ENCODE measurements around the gene SLPI.

The SLPI gene

GRCh38 chr20:45275338-45275737 lies 21.0 kb upstream of the SLPI start:
- no peak for DNase-seq (ENCODE audit: low read depth)
- no peak overlapping the region for H3K4me3 ChIP-seq (ENCODE audit: low read depth, low read length)
- TF ChIP-seq, protein P1, sequence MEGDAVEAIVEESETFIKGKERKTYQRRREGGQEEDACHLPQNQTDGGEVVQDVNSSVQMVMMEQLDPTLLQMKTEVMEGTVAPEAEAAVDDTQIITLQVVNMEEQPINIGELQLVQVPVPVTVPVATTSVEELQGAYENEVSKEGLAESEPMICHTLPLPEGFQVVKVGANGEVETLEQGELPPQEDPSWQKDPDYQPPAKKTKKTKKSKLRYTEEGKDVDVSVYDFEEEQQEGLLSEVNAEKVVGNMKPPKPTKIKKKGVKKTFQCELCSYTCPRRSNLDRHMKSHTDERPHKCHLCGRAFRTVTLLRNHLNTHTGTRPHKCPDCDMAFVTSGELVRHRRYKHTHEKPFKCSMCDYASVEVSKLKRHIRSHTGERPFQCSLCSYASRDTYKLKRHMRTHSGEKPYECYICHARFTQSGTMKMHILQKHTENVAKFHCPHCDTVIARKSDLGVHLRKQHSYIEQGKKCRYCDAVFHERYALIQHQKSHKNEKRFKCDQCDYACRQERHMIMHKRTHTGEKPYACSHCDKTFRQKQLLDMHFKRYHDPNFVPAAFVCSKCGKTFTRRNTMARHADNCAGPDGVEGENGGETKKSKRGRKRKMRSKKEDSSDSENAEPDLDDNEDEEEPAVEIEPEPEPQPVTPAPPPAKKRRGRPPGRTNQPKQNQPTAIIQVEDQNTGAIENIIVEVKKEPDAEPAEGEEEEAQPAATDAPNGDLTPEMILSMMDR (IDR thresholded peaks at IDR 0.05; ENCODE audit: insufficient read depth, low read depth, low read length, missing control alignments), result no peak

DNA sequence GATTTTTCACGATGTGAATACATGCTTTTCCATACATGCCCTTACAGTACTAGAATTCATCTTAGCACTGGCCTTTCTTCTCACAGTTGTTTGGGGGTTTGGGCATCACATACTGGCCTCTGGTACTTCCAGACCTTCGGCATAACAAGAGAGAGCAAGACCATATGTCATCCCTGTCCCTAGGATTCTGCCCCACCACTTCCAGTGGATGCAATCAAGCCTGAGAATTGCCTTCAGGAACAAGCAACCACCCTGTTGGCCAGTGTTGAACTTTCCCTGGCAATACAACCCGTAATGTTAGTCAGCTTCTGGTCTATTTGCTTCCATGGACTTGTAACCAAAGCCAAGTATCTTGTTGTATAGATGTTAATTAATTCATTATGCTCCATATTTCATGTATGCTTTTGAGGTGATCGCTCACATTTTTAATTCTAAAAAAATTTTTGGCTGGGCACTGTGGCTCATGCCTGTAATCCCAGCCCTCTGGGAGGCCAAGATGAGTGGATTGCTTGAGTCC lies 15.4 kb upstream of the SLPI start:
- DNase-seq (ENCODE audit: low read depth), result no peak
- H3K4me3 ChIP-seq (ENCODE audit: low read depth, low read length), result no peak overlapping the region
- TF ChIP-seq, protein P1 (IDR thresholded peaks at IDR 0.05; ENCODE audit: insufficient read depth, low read depth, low read length, missing control alignments), result no peak

DNA sequence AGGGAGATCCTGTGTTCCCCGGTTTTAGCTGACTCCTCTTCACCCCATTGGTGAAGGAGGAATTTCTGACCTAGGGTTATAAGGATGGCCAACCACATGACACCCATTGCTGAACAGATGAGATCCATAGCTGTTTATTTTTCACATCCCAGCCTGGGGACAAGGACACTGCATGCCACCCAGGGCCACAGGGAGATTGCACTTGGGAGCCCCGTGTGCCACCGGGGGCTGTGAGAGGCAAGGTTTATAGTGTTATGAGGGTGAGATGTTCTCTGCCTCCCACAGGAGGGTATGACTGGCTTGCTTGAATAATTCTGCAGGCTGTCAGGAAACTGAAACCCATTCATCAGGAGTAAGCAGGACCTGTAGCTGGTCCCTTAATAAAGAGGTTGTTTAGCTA lies 14.7 kb upstream of the SLPI start:
- no peak for DNase-seq (ENCODE audit: low read depth)
- H3K4me3 ChIP-seq (ENCODE audit: low read depth, low read length), result no peak overlapping the region
- TF ChIP-seq, protein P1 (IDR thresholded peaks at IDR 0.05; ENCODE audit: insufficient read depth, low read depth, low read length, missing control alignments), result no peak

- no peak for DNase-seq (ENCODE audit: low read depth)
- TF ChIP-seq, protein P1 (IDR thresholded peaks at IDR 0.05; ENCODE audit: insufficient read depth, low read depth, low read length, missing control alignments), result no peak
- H3K4me3 ChIP-seq (ENCODE audit: low read depth, low read length), result no peak overlapping the region
Measured at GRCh38 chr20:45268531-45268930, 14.2 kb upstream of the SLPI start.

DNA sequence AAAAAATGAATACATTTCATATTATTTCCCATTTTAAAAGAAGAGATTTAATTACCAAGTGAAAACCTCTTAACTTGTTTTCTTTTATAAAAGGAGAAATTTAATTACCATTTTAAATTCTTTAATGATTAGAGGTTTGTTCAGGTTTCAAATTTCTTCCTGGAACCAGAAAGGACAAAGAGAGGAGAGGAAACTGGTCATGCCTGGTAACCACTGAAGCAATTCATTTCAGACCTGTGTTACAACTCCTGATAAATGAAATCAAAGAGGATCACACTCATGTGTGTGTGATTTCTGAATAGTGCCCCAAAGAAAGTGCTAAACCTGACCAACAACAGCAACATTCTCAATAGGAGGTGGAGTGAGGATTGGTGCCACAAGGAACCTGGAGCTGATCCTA lies 12.6 kb upstream of the SLPI start:
- TF ChIP-seq, protein P1 (IDR thresholded peaks at IDR 0.05; ENCODE audit: insufficient read depth, low read depth, low read length, missing control alignments), result no peak

GRCh38 chr20:45263556-45264266 lies 9.3 kb upstream of the SLPI start:
- TF ChIP-seq, protein P1 (IDR thresholded peaks at IDR 0.05; ENCODE audit: insufficient read depth, low read depth, low read length, missing control alignments), result no peak
- DNase-seq (ENCODE audit: low read depth), result no peak

More for the DNA sequence above, 12.6 kb upstream of the SLPI start:
- DNase-seq (ENCODE audit: low read depth), result no peak
- H3K4me3 ChIP-seq (ENCODE audit: low read depth, low read length), result no peak overlapping the region

DNA sequence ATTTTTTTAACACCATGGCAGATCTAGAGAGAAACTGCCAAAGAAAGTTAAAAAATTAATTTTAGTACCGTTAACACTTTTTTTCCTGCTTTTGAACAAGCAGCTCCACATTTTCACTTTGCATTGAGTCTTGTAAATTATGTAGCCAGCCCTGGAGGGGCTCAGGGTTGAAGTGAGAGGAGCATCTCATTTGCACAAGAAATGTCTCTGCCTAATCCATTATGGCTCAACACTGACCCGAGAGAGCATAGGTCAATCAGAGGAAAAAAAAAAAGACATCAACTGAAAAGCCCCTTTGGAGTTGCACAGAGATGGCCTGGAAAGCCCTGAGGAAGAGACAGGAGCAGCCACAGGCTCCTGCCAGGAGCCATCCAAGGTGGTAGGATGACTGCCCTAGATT lies 4.3 kb upstream of the SLPI start:
- H3K4me3 ChIP-seq (ENCODE audit: low read depth, low read length), result no peak overlapping the region
- TF ChIP-seq, protein P1 (IDR thresholded peaks at IDR 0.05; ENCODE audit: insufficient read depth, low read depth, low read length, missing control alignments), result no peak
- no peak for DNase-seq (ENCODE audit: low read depth)

More at GRCh38 chr20:45263556-45264266, 9.3 kb upstream of the SLPI start:
- H3K4me3 ChIP-seq (ENCODE audit: low read depth, low read length), result no peak overlapping the region

All from GM12865 (cell line).